ENCODE measurements around the gene KRTAP5-3.

GRCh38 chr11:1639666-1640065, 31.4 kb upstream of the KRTAP5-3 start:
- TF ChIP-seq, protein P1, sequence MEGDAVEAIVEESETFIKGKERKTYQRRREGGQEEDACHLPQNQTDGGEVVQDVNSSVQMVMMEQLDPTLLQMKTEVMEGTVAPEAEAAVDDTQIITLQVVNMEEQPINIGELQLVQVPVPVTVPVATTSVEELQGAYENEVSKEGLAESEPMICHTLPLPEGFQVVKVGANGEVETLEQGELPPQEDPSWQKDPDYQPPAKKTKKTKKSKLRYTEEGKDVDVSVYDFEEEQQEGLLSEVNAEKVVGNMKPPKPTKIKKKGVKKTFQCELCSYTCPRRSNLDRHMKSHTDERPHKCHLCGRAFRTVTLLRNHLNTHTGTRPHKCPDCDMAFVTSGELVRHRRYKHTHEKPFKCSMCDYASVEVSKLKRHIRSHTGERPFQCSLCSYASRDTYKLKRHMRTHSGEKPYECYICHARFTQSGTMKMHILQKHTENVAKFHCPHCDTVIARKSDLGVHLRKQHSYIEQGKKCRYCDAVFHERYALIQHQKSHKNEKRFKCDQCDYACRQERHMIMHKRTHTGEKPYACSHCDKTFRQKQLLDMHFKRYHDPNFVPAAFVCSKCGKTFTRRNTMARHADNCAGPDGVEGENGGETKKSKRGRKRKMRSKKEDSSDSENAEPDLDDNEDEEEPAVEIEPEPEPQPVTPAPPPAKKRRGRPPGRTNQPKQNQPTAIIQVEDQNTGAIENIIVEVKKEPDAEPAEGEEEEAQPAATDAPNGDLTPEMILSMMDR (IDR thresholded peaks at IDR 0.05), result no peak
- no peak for TF ChIP-seq POLR2A (IDR thresholded peaks at IDR 0.05)

Measured in thyroid gland (tissue), 4 donors.